HEK293 (cell line): ENCODE data around the gene SCN4A.

ENCODE experiments used
- CTCF ChIA-PET: fragments of 350-600 bp; formaldehyde crosslinking; extraction: SDS; loops from one replicate; lab custom pipeline; 2021; ENCODE audit warnings: antibody characterized with exemption; lab: Yijun Ruan, JAX
- POLR2A ChIA-PET: fragments of 300-600 bp; formaldehyde crosslinking; extraction: SDS; loops from one replicate; lab custom pipeline; 2020; ENCODE audit warnings: antibody characterized with exemption, inconsistent platforms; lab: Yijun Ruan, JAX
- H3K27ac ChIP-seq: fragments of 200-500 bp; sonication (Bioruptor generic); 2 replicates; pipeline ENCODE4 v1.5.1; 2014; ENCODE audit warnings: low read depth, low read length, control low read depth, inconsistent platforms; ENCODE audit errors: extremely low read depth
- H3K36me3 ChIP-seq, 2 experiments: fragments of 200-500 bp in 1 of 2; sonication (Bioruptor generic) in 1 of 2; 1 replicate in 1 of 2; 2 replicates in 1 of 2; pipeline ENCODE4 v1.5.1; 2014 to 2017; ENCODE audit warnings: inconsistent platforms in 2 of 2, low read length in 2 of 2; ENCODE audit not compliant: control insufficient read depth in 2 of 2, insufficient read depth in 1 of 2
- H3K4me1 ChIP-seq: fragments of 200-500 bp; sonication (Bioruptor generic); 2 replicates; pipeline ENCODE4 v1.5.1; 2014; ENCODE audit warnings: mild to moderate bottlenecking, low read length, inconsistent platforms; ENCODE audit not compliant: control insufficient read depth, insufficient read depth
- H3K4me3 ChIP-seq: 2 replicates; pipeline ENCODE4 v1.5.1; 2011; ENCODE audit warnings: low read depth, mild to moderate bottlenecking, control low read depth, low read length, moderate library complexity
- H3K9me3 ChIP-seq: fragments of 200-500 bp; sonication (Bioruptor generic); 2 replicates; pipeline ENCODE4 v1.5.1; 2014; ENCODE audit warnings: low read depth, low read length, inconsistent platforms; ENCODE audit not compliant: control insufficient read depth, insufficient read depth
- MZF1 ChIP-seq: fragments of 450-650 bp; formaldehyde crosslinking; IDR thresholded peaks from 2 replicates; pipeline ENCODE4 v1.5.1; 2017; ENCODE audit warnings: missing biosample characterization, missing genetic modification characterization, borderline replicate concordance
- PRDM2 ChIP-seq: fragments of 450-650 bp; formaldehyde crosslinking; IDR thresholded peaks from 2 replicates; pipeline ENCODE4 v1.5.1; 2016; ENCODE audit warnings: missing biosample characterization, missing genetic modification characterization, borderline replicate concordance
- REST ChIP-seq: fragments of 450-650 bp; formaldehyde crosslinking; IDR thresholded peaks from 2 replicates; pipeline ENCODE4 v1.5.1; 2016; ENCODE audit warnings: missing biosample characterization, missing genetic modification characterization
- ZBTB48 ChIP-seq: fragments of 450-650 bp; formaldehyde crosslinking; IDR thresholded peaks from 2 replicates; pipeline ENCODE4 v1.5.1; 2016; ENCODE audit warnings: missing biosample characterization, missing genetic modification characterization
- ZBTB6 ChIP-seq: fragments of 450-650 bp; formaldehyde crosslinking; IDR thresholded peaks from 2 replicates; pipeline ENCODE4 v1.5.1; 2017; ENCODE audit warnings: missing biosample characterization, missing genetic modification characterization
- ZEB2 ChIP-seq: fragments of 450-650 bp; formaldehyde crosslinking; IDR thresholded peaks from 2 replicates; pipeline ENCODE4 v1.5.1; 2016; ENCODE audit warnings: missing biosample characterization, missing genetic modification characterization
- ZFP3 ChIP-seq: fragments of 450-650 bp; formaldehyde crosslinking; IDR thresholded peaks from 2 replicates; pipeline ENCODE4 v1.5.1; 2016; ENCODE audit warnings: low read depth, missing biosample characterization, missing genetic modification characterization
- ZNF155 ChIP-seq: fragments of 450-650 bp; formaldehyde crosslinking; IDR thresholded peaks from 2 replicates; pipeline ENCODE4 v1.5.1; 2016; ENCODE audit warnings: missing biosample characterization, missing genetic modification characterization
- ZNF157 ChIP-seq: fragments of 450-650 bp; formaldehyde crosslinking; IDR thresholded peaks from 2 replicates; pipeline ENCODE4 v1.5.1; 2016; ENCODE audit warnings: missing biosample characterization, missing genetic modification characterization
- ZNF248 ChIP-seq: fragments of 450-650 bp; formaldehyde crosslinking; IDR thresholded peaks from 2 replicates; pipeline ENCODE4 v1.5.1; 2017; ENCODE audit warnings: missing biosample characterization, missing genetic modification characterization
- ZNF350 ChIP-seq: fragments of 450-650 bp; formaldehyde crosslinking; IDR thresholded peaks from 2 replicates; pipeline ENCODE4 v1.5.0; 2017; ENCODE audit warnings: missing biosample characterization, mild to moderate bottlenecking, missing genetic modification characterization
- ZNF423 ChIP-seq: fragments of 450-650 bp; formaldehyde crosslinking; IDR thresholded peaks from 2 replicates; pipeline ENCODE4 v1.5.1; 2016; ENCODE audit warnings: missing biosample characterization, missing genetic modification characterization
- ZNF513 ChIP-seq: fragments of 450-650 bp; IDR thresholded peaks from 2 replicates; pipeline ENCODE4 v1.5.1; 2018; ENCODE audit warnings: missing biosample characterization, missing genetic modification characterization
- ZNF596 ChIP-seq: fragments of 450-650 bp; IDR thresholded peaks from 2 replicates; pipeline ENCODE4 v1.5.0; 2018; ENCODE audit warnings: missing biosample characterization, mild to moderate bottlenecking, missing genetic modification characterization, moderate library complexity
- ZNF677 ChIP-seq: fragments of 450-650 bp; IDR thresholded peaks from 2 replicates; pipeline ENCODE4 v1.5.0; 2018; ENCODE audit warnings: missing biosample characterization, mild to moderate bottlenecking, missing genetic modification characterization, moderate library complexity
- ZSCAN30 ChIP-seq: fragments of 450-650 bp; IDR thresholded peaks from 2 replicates; pipeline ENCODE4 v1.5.1; 2018; ENCODE audit warnings: missing biosample characterization, mild to moderate bottlenecking, missing genetic modification characterization, moderate library complexity

SCN4A gene

GRCh38 chr17:64017381-64017980 lies 44.8 kb upstream of the SCN4A start:
- CTCF ChIA-PET: interaction anchor here (0.6 to 2.1 kb wide), 10 partner anchors 8 to 406 kb away, joined by 3 to 18 read pairs (median 4); no protein-coding TSS in a partner anchor
- Histone ChIP-seq H3K27ac (no peak overlapping the region), H3K36me3 (no peaks in the 10 kb centered on the region)
- POLR2A ChIA-PET: interaction anchor here (1.2 kb wide), 1 partner anchor 128 kb away, joined by 7 read pairs; no protein-coding TSS in a partner anchor
- no peak for TF ChIP-seq ZBTB6 (tag by site-specific recombination)
- TF ChIP-seq ZNF350 (tag by site-specific recombination): no peak
- TF ChIP-seq ZNF157: no peak
- TF ChIP-seq ZFP3: no peak
- no peak for TF ChIP-seq ZBTB48 (tag by site-specific recombination)
- no peak for TF ChIP-seq ZEB2 (tag by site-specific recombination)
- TF ChIP-seq REST (tag by site-specific recombination): no peak
- TF ChIP-seq ZNF248: no peak
- no peak for TF ChIP-seq ZNF513 (tag by site-specific recombination)
- TF ChIP-seq ZSCAN30 (tag by site-specific recombination): no peak
- TF ChIP-seq ZNF596 (tag by site-specific recombination): no peak
- TF ChIP-seq MZF1 (tag by site-specific recombination): no peak
- TF ChIP-seq PRDM2: no peak
- TF ChIP-seq ZNF155 (tag by site-specific recombination): no peak
- TF ChIP-seq ZNF677 (tag by site-specific recombination): no peak
- no peak for TF ChIP-seq ZNF423 (tag by site-specific recombination)
- TF ChIP-seq, all 188 proteins: peak for 0
- Histone ChIP-seq H3K4me1 (no peaks in the 10 kb centered on the region), H3K4me3 (no peak overlapping the region), H3K9me3 (no peaks in the 10 kb centered on the region)
